Activated CD8-positive, alpha-beta memory T cell treated with anti-CD3 and anti-CD28 coated beads for 4 hours (primary cell): ENCODE results near the gene COPG2.
"Not testable (repeated sequence)": the region's sequence is repeated elsewhere in the genome, so short reads cannot be mapped to it uniquely, and the experiment has no call there.

Experiments
- DNase-seq, 2 donors: peaks; one replicate each; pipeline ENCODE4 v3.0.0-alpha.2; 2020; ENCODE audit warnings: low read depth in 2 of 2

COPG2 gene

DNA sequence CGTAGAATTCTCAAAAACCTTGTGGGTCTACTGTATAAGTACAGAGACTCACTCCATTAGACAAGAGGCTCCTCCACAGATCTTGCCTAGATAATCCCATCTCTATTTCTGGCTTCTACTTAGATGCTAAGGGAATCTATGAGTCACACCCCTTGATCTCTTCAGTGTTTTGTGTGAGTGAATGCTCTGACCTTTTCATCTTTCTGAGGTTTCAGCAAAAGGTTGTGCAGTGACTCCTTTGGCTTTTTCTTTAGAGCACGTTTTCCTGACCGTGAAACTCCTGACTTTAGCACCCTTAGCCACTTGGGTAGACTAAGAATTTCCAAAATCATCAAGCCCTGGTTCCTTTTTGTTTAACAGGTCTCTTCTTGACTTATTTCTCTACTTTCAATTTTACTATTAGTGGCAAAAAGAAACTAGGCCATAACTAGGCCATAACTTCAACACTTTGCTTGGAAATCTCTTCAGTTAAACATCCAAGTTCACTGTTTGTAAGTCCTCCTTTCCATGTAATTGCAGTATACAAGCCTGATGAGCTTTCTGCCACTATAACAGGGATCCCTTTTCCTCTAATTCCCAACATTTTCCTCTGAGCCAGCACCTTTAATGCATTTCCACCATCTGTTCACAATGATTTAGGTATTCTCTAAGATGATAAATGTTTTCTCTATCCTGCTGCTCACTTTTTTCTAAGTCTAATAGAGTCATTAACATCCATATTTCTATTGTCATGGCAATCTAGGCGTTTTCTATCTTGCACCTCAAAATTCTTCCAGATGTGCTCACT lies 19.4 kb downstream of the COPG2 start:
- DNase-seq: no peak

DNA sequence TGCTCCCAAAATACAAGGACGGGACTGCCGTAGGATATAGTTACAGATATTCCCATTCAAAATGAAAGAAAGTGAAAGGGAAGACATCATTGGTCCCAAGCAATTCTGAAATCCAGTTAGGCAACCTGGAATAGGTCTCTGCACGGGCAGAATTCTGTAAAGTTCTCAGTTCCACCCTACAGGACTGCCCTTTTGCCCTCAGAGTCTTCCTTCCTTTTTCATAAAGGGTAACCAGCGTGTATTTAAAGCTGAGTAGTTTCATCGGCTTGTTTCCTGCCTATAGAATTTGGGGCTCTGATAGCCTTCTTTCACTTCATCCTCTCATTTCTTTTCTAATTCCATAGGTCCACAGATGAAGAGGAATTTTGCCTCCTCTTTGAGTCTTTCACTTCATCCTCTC lies 20.0 kb downstream of the COPG2 start:
- no peak for DNase-seq

DNA sequence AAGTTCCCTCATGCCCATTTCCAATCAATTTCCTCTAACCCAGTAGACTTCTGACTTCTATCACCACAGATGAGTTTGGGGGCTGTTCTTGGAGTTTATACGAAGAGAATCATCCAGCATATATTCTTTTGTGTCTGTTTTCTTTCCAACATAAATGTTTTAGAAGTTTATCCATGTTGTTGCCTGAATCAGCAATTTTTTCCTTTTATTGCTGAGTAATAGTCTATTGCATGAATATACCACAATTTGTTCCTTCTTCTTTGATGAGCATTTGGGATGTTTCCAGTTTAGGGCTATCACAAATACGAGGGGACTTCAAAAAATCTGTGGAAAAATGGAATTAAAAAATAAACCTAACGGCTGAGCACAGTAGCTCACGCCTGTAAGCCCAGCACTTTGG lies 26.2 kb downstream of the COPG2 start:
- DNase-seq: no peak

DNA sequence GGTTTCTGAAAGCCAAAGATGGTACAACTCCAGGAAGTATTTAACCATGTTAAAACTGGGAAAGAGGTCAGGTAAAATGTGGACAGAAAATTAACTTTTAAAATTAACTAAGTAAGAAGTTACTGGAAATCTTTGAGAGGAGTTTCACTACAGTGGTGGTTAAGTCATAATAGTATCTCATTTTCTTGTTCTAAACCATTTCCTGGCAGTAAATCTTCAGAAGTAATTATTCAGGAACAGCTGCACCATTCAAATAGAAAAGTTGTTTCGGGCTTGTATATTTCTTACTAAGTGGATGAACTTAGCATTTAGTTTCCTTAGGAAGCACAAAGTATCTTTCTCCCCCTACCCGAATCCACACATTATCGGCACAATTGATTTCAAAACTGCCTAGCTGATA lies 27.1 kb downstream of the COPG2 start:
- DNase-seq: no peak

DNA sequence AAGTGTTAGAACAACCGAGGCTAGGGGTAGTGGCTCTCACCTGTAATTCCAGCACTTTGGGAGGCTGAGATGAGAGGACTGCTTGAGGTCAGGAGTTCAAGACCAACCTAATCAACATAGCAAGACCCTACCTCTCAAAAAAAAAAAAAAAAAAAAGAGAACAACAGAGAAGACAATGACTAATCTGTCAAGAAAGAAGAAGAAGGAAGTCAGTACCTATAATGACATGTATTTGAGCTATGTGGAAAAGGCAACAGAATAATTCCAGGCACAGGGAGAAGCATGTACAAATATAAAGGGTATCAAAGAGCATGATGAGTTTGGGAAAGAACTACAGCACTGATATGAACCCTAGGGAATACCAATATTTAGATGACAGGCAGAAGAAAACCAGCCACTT lies 27.5 kb downstream of the COPG2 start:
- DNase-seq: no peak

DNA sequence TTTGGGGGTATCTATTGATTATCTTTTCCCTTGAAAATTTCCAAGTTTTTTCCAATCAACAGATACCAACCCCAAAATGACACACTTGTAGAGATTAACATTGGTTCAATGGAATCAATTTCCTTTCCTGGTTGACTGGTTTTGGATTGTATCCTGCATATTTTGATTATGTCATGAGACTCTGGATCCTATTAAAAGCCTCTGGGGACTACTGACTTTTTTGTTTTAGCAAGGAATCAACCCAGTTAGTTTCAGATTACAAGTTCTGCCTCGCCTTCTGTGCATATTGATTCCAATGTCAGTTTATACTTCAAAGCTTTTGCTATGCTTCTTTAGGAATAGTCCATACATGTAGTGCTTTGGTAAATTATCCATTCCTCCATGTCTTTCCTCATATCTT lies 29.2 kb downstream of the COPG2 start:
- DNase-seq: no peak

DNA sequence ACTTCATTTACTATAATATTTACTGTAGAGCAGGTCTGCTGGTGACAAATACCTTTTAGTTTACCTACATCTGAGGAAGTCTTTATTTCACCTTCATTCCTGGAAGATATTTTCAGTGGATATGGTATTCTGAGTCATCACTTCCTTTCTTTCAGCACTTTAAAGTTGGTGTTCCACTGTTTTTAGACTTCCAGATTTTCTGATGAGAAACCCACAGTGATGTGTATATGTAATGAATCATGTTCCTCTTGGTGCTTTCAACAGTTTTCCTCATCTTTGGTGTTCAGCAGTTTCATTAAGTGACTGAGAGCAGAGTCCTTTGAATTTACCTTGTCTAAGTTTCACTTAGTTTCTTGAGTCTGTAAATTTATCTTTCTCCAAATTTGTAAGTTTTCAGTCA lies 36.4 kb downstream of the COPG2 start:
- no peak for DNase-seq

DNA sequence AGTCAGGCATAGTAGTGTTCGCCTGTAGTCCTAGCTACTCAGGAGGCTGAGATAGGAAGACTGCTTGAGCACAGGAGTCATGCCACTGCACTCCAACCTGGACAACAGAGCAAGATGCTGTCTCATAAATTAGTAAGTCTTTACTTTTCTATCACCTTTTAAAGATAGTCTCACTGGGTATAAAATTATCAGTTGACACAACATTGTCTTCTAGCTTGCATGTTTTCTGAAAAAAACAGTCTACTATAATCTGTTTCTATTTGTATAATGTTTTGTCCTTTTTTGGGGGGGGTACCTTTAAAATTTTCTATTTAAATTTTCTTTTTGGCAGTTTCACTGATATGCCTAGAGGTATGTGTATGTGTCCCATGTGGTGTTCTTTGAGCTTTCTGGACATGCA lies 39.6 kb downstream of the COPG2 start:
- no peak for DNase-seq

DNA sequence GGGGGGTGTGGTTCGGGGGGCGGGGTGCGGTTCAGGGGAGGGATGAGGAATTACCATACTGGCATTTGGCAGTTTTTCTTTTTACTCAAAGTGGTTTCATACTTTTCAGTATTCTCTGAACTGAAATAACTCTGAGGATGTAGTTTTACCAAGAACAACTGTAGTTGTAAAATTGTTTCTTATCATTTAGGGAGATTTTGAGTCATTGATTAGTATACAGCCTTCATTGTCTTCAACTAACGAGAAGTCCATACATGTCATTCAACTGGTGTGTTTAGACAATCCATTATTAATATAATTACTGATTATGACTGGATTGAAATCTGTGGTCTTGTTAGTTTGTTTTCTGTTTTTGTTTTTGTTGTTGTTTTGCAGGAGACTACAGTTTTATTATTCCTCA lies 40.8 kb downstream of the COPG2 start:
- no peak for DNase-seq

DNA sequence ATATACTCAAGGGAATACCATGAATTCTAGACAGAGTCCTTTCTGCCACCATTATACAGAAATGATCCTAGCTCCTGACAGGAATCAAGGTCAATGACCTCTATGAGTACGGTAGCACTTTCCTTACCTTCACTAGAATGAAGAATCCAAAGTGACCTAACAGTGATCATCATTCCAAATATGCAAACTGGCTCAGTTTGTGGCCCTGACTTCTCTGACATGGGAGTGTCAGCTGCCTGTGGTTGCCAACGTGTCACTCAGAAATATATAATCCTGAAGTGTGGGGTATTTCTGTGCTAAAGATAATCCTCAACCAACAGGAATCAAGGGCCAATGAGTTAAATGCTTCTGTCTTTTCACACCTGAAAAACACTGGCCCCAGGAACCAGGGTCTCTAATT lies 45.7 kb downstream of the COPG2 start:
- no peak for DNase-seq

DNA sequence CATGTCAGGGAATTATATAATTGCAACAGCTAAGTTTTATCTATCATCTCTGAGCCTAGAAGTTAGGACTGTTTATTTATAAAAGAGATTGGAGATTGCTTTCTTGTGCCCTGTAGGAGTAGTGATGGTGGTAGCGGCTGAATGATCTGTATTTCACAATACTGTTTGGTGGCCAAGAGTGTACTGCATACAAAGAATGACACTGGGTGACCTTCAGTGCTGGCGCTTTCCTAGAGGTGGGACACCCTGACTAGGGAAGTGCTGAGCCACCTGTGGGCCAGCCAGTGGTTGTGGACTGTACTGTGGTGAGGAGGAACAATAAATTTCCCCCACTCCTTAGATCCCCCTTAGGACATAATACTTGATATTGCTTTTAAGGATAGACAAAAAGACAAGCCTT lies 53.0 kb downstream of the COPG2 start:
- DNase-seq: no peak

DNA sequence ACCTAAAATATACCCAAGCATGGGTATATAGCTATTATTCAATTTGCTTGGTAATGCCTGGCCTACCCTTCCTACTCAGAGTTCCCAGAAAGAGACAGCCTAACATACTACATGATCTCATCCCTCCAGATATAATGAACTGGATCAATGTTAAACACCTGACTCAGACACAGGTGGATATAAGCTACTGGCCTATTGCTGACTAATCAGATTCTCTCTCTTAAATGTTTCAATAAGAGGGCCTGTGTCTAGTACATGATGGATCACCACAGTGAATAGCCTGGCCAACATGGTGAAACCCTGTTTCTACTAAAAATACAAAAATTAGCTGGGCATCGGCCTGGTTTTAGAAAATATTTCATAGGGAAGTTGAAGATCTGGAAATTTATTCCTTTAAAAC lies 54.1 kb downstream of the COPG2 start:
- no peak for DNase-seq

DNA sequence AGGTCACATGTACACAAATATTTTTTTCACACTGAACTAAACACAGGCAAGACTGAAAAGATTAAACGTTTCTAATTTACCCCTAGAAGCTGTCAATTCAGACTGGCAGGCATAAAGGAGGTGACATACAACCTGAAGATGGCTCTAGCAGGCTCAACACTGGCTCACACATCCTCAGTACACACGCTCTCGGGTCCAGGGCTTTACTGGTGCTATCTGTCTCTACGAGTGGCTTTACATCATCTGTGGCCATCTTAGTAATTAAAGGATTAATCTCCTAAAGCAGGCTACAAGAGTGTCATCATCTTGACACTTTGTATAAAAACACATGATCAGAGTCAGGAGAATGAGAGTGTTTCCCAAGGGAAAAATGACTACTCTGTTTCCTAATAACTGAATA lies 57.3 kb downstream of the COPG2 start:
- no peak for DNase-seq

DNA sequence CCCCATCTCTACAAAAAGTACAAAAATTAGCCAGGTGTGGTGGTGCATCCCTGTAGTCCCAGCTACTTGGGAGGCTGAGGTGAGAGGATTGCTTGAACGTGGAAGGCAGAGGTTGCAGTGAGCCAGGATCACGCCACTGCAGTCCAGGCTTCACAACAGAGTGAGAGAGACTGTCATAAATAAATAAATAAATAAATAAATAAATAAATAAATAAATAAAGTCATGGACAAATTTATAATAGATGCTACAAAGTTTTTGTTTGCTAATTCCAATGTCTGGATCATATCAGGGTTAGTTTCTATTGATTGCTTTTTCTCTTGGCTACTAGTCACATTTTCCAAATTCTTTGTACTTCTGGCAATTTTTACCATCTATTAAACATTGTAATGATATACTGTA lies 61.5 kb downstream of the COPG2 start:
- DNase-seq: not testable (repeated sequence)

DNA sequence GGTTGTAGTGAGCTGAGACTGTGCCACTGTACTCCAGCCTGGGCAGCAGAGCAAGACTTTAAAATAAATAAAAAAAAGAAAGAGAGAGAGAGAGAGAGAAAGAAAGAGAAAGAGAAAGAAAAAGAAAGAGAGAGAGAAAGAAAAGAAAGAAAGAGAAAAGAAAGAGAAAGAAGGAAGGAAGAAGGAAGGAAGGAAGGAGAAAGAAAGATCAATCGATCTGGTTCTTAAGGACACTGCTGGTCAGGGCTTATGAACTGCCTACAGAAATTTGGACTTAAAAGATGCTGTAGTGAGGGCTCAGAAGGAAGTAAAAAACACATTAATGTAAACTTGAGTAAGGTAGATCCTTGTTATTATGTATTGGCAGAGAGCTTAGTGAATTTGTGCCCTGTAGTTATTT lies 62.4 kb downstream of the COPG2 start:
- DNase-seq: no peak

DNA sequence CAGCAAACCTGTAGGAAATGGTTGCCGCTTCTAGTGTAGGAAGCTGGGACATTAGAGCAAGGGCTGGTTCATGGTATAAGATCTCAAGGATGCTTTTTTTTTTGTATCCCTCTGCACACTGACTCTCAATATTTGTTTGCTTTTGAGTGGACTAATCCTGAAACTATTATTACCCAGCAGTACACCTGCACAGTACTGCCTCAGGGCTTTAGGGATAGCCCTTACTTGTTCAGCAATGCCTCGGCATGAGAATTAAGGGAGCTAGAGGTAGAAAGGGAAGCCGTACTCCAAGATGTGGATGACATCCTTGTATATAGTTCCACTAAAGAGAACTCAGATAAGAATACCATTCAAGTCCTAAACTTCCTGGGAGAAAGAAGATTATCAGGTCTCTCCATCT lies 70.5 kb downstream of the COPG2 start:
- DNase-seq: no peak

DNA sequence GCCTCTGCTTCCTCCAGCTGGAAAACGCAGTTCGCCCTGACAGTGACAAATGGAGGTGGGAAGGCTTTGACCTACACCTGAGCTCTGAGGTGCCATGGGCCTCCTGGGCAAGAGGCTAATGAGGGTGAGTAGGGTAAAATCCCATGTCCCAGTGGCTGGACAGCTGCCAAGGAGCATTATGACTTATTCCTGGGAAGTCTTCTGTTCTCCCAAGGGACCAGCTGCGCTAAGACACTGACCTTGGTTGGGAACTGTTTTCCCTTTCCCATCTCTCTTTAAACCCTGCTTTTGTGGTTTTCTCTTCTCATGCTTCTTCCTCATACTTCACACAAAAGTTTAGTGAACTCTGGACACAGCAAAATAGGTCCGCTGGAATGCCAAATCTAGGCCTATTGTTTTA lies 72.6 kb downstream of the COPG2 start:
- DNase-seq: no peak

DNA sequence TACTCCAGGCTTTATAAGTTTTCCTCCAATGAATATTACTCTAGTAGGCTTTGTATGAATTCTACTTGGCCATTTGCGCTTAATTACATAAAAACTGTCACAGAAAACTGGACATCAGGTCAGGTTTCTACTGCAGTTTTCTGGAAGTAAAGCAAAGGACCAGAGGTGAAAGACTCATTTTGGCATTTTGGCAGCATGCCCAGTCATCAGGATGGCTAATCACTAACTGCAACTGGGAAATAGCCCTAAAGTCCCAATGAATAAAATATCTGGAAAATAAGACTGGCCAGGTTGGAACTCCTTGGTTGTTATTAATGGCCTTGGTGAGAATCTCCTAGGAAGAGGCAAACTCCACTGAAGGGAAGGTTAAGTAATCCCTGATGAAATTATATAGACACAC lies 75.5 kb downstream of the COPG2 start:
- no peak for DNase-seq

DNA sequence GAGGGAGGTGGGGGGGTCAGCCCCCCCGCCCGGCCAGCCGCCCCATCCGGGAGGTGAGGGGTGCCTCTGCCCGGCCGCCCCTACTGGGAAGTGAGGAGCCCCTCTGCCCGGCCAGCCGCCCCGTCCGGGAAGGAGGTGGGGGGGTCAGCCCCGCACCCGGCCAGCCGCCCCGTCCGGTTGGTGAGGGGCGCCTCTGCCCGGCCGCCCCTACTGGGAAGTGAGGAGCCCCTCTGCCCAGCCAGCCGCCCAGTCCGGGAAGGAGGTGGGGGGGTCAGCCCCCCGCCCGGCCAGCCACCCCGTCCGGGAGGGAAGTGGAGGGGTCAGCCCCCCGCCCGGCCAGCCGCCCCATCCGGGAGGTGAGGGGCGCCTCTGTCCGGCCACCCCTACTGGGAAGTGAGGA lies 77.1 kb downstream of the COPG2 start:
- not testable (repeated sequence) for DNase-seq

DNA sequence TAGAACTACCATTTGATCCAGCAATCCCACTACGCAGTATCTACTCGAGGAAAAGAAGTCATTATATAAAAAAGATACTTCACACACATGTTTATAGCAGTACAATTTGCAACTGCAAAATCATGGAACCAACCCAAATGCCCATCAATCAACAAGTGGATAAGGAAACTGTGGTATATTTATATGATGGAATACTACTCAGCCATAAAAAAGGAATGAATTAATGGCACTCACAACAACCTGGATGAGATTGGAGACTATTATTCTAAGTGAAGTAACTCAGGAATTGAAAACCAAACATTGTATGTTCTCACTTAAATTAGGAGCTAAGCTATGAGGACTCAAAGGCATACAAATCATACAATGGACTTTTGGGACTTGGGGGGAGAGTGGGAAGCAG lies 82.6 kb downstream of the COPG2 start:
- not testable (repeated sequence) for DNase-seq

DNA sequence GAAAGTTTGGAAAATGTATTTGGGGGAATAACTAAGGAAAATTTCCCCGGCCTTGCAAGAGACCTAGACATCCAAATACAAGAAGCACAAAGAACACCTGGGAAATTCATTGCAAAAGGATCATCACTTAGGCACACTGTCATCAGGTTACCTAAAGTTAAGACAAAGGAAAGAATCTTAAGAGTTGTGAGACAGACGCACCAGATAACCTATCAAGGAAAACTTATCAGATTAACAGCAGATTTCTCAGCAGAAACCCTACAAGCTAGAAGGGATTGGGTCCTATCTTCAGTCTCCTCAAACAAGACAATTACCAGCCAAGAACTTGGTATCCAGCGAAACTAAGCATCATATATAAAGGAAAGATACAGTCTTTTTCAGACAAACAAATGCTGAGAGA lies 93.4 kb downstream of the COPG2 start:
- DNase-seq: not testable (repeated sequence)

DNA sequence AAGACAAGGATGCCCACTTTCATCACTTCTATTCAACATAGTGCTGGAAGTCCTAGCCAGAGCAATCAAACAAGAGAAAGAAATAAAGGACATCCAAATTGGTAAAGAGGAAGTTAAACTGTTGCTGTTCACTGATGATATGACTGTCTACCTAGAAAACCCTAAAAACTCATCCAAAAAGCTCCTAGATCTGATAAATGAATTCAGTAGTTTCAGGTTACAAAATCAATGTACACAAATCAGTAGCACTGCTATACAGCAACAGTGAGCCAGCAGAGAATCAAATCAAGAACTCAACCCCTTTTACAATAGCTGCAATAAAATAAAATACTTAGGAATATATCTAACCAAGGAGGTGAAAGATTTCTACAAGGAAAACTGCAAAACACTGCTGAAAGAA lies 98.4 kb downstream of the COPG2 start:
- DNase-seq: not testable (repeated sequence)

DNA sequence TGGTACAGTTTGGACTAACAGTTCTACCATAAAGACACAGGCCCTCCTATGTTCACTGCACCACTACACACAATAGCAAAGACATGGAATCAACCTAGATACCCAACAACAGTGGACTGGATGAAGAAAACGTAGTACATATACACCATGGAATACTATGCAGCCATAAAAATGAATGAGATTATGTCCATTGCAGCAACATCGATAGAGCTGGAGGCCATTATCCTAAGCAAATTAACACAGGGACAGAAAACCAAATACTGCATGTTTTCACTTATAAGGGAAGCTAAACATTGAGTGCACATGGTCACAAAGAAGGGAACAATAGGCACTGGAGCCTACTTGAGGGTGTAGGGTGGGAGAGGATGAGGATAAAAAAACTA lies 101.7 kb downstream of the COPG2 start:
- no peak for DNase-seq

DNA sequence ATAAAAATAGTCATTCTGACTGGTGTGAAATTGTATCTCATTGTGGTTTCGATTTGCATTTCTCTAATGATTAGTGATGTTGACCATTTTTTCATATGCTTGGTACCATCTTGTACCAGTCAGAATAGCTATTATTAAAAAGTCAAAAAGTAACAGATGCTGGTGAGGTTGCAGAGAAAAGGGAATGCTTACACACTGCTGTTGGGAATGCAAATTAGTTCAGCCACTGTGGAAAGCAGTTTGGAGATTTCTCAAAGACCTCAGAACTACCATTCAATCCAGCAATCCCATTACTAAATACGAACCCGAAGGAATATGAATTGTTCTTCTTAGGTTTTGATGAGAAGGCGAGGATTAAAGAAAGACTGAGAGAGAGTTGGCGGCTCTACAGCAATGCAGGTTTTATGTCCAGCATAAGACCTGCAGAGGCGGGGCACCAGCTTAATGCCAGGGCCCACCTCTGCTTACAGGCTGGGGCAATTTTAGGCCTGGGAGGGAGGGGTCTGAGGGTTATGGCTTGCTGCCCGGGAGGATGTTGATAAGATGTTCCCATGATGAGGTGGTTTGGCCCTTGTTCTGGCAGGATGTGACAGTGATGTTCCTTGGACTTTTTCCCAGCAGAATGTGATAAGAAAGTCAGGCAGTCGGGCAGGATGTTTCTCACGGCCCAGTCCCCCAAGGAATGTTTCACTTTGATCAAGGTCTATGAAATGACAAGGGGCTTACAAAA lies 102.2 kb downstream of the COPG2 start:
- no peak for DNase-seq
